GM23338 (cell line): ENCODE measurements around the gene FUT2. TPM values are rescaled to one million over a fixed set of nuclear protein-coding genes. Genes with fewer than 3 reads are reported as not detected.
A peak's percentile ranks its signal among the peaks of the same experiment; 100 is the strongest.

Source experiments
- ATAC-seq: fragments of 200-7000 bp; cut with Tn5 transposase; 3 replicates; pipeline ENCODE4 v1.9.1; 2020
- DNase-seq: peaks from one replicate; pipeline ENCODE4 v3.0.0-alpha.2; 2015; ENCODE audit warnings: low spot score
- H2AFZ ChIP-seq: fragments of 200-600 bp; sonication (generic); 2 replicates; pipeline ENCODE4 v1.8.0; 2016; ENCODE audit warnings: antibody characterized with exemption, mild to moderate bottlenecking, moderate library complexity
- H3F3A ChIP-seq: fragments of 200-600 bp; sonication (generic); replicated peaks from 2 replicates; pipeline ENCODE4 v1.8.0; 2017; ENCODE audit warnings: antibody characterized with exemption, mixed run types, low read depth
- H3K27ac ChIP-seq: fragments of 200-600 bp; sonication (generic); 2 replicates; pipeline ENCODE4 v1.6.1; 2016; ENCODE audit warnings: low read depth
- H3K27me3 ChIP-seq: fragments of 200-600 bp; sonication (generic); 2 replicates; pipeline ENCODE4 v1.8.0; 2016; ENCODE audit warnings: mild to moderate bottlenecking, mixed run types, moderate library complexity; ENCODE audit not compliant: insufficient read depth
- H3K36me3 ChIP-seq: fragments of 200-600 bp; sonication (generic); 2 replicates; pipeline ENCODE4 v1.8.0; 2016; ENCODE audit warnings: mild to moderate bottlenecking; ENCODE audit not compliant: insufficient read depth
- H3K4me1 ChIP-seq: fragments of 200-600 bp; sonication (generic); 2 replicates; pipeline ENCODE4 v1.8.0; 2016; ENCODE audit warnings: mild to moderate bottlenecking, moderate library complexity; ENCODE audit not compliant: insufficient read depth
- H3K4me2 ChIP-seq: fragments of 200-600 bp; sonication (generic); 2 replicates; pipeline ENCODE4 v1.7.1; 2017; ENCODE audit warnings: mixed run types
- H3K4me3 ChIP-seq: fragments of 200-600 bp; sonication (generic); 2 replicates; pipeline ENCODE4 v1.6.1; 2016; ENCODE audit warnings: mixed run types
- H3K79me2 ChIP-seq: fragments of 200-600 bp; sonication (generic); replicated peaks from 2 replicates; pipeline ENCODE4 v1.8.0; 2017; ENCODE audit warnings: mild to moderate bottlenecking; ENCODE audit not compliant: insufficient read depth
- H3K9me2 ChIP-seq: fragments of 200-600 bp; sonication (generic); 2 replicates; pipeline ENCODE4 v1.8.0; 2017; ENCODE audit not compliant: insufficient read depth
- H4K20me1 ChIP-seq: fragments of 200-600 bp; sonication (generic); replicated peaks from 2 replicates; pipeline ENCODE4 v1.8.0; 2017; ENCODE audit warnings: mild to moderate bottlenecking; ENCODE audit not compliant: insufficient read depth
- H3K27ac Mint-ChIP-seq: 2 replicates; pipeline ENCODE4 v1.8.0; 2020; ENCODE audit warnings: inconsistent platforms, mild to moderate bottlenecking, moderate library complexity, mixed read lengths
- H3K27me3 Mint-ChIP-seq: 3 replicates; pipeline ENCODE4 v1.8.0; 2022; ENCODE audit warnings: low read depth, mild to moderate bottlenecking, moderate library complexity, mixed read lengths, inconsistent platforms; ENCODE audit not compliant: insufficient read depth, poor library complexity
- H3K36me3 Mint-ChIP-seq: 3 replicates; pipeline ENCODE4 v1.8.0; 2021; ENCODE audit warnings: low read depth, mild to moderate bottlenecking, inconsistent platforms, moderate library complexity, mixed read lengths
- H3K4me1 Mint-ChIP-seq: 3 replicates; pipeline ENCODE4 v1.8.0; 2020; ENCODE audit warnings: mild to moderate bottlenecking, inconsistent platforms, mixed read lengths
- H3K4me3 Mint-ChIP-seq: 3 replicates; pipeline ENCODE4 v1.8.0; 2021; ENCODE audit warnings: moderate library complexity, mild to moderate bottlenecking, inconsistent platforms, mixed read lengths
- H3K9me3 Mint-ChIP-seq: 3 replicates; pipeline ENCODE4 v1.8.0; 2020; ENCODE audit warnings: moderate library complexity, mild to moderate bottlenecking, inconsistent platforms, mixed read lengths
- CREB1 ChIP-seq: fragments of 250-450 bp; sonication (Bioruptor Pico); IDR thresholded peaks from 2 replicates; pipeline ENCODE4 v1.5.0; 2020; ENCODE audit warnings: low read depth, mild to moderate bottlenecking, moderate library complexity
- CTCF ChIP-seq, 2 experiments: fragments of 200-600 bp in 1 of 2; sonication (generic) in 1 of 2; conservative IDR thresholded peaks; 2 replicates each; pipeline versions ENCODE4 v1.5.1 to v1.6.1; 2016 to 2017; ENCODE audit warnings: antibody characterized with exemption in 2 of 2, low read depth in 2 of 2, mild to moderate bottlenecking in 2 of 2, moderate library complexity in 1 of 2
- EZH2 ChIP-seq: fragments of 200-600 bp; sonication (generic); IDR thresholded peaks from one replicate; pipeline ENCODE4 v1.8.0; 2017; ENCODE audit warnings: antibody characterized with exemption, mild to moderate bottlenecking, low read depth; ENCODE audit not compliant: unreplicated experiment
- EZH2phosphoT487 ChIP-seq: fragments of 200-600 bp; sonication (generic); IDR thresholded peaks from one replicate; pipeline ENCODE4 v1.8.1; 2018; ENCODE audit warnings: antibody characterized with exemption; ENCODE audit not compliant: unreplicated experiment
- JUNB ChIP-seq: IDR thresholded peaks from one replicate; pipeline ENCODE4 v1.6.1; 2016; ENCODE audit warnings: antibody characterized with exemption; ENCODE audit not compliant: unreplicated experiment
- POLR2AphosphoS5 ChIP-seq: IDR thresholded peaks from 2 replicates; pipeline ENCODE4 v1.6.1; 2016; ENCODE audit warnings: antibody characterized with exemption, low read depth
- REST ChIP-seq: IDR thresholded peaks from one replicate; pipeline ENCODE4 v1.6.1; 2018; ENCODE audit warnings: antibody characterized with exemption; ENCODE audit not compliant: unreplicated experiment
- STAT1 ChIP-seq: IDR thresholded peaks from one replicate; pipeline ENCODE4 v1.6.1; 2016; ENCODE audit warnings: antibody characterized with exemption; ENCODE audit not compliant: unreplicated experiment
- ZNF331 ChIP-seq: fragments of 250-450 bp; sonication (Bioruptor Pico); IDR thresholded peaks from 2 replicates; pipeline ENCODE4 v1.5.0; 2020; ENCODE audit warnings: low read depth, mild to moderate bottlenecking, moderate library complexity
- polyA plus RNA-seq: library from polyadenylated mRNA; unstranded; fragments of >200 nt; fragmentation: Nextera tagmentation; extraction: Ambion mirVana; gene quantifications from 2 replicates; pipeline ENCODE4 v1.2.1, GENCODE V29; 2016
- total RNA-seq: library from RNA; depleted of rRNA; stranded (reverse); fragments of >200 nt; shearing (Covaris generic); gene quantifications from 2 replicates; pipeline ENCODE4 v1.2.3, GENCODE V29; 2014

Gene FUT2
- total and polyA plus RNA-seq, 2 experiments from 2014 or later: 5.0 to 5.6 TPM

GRCh38 chr19:48713041-48713863 is 17.5 kb downstream of the FUT2 start:
- Histone ChIP-seq H3K79me2 (no peaks in the 10 kb centered on the region), H3F3A (peaks cover 14% of the 10 kb centered on the region; the same call in 1 of the 2 replicates), H2AFZ (peak overlapping the region; percentile 54; the same call in 1 of the 2 replicates), H3K36me3 (no peaks in the 10 kb centered on the region), H3K4me3 (peak overlapping the region; percentile 85), H3K27ac (no peak overlapping the region), H3K9me2 (no peaks in the 10 kb centered on the region), H3K4me1 (peaks cover 30% of the 10 kb centered on the region; the same call in 1 of the 2 replicates), H3K4me2 (peak overlapping the region; percentile 92), H4K20me1 (no peaks in the 10 kb centered on the region), H3K27me3 (no peaks in the 10 kb centered on the region)
- peaks cover 7% of the 10 kb centered on the region; the same call in 2 of the 3 replicates for H3K36me3 Mint-ChIP-seq
- DNase-seq (peak; percentile 84), ATAC-seq (peak; percentile 57)
- H3K27ac Mint-ChIP-seq: no peak overlapping the region
- H3K9me3 Mint-ChIP-seq: peaks cover 9% of the 10 kb centered on the region; the same call in 2 of the 3 replicates
- H3K27me3 Mint-ChIP-seq: peaks cover 21% of the 10 kb centered on the region
- H3K4me3 Mint-ChIP-seq: peak overlapping the region; percentile 87
- TF ChIP-seq POLR2AphosphoS5 (no peak), ZNF331 (CRISPR knock-in tag) (no peak), CTCF (conservative IDR thresholded peaks at IDR 0.05; ENCODE audit: low read depth in 2 of 2) (peak; percentile 10 to 42; a peak in 2 of 4 replicates), JUNB (no peak)
- peaks cover 30% of the 10 kb centered on the region for H3K4me1 Mint-ChIP-seq

GRCh38 chr19:48713864-48714755 is 18.3 kb downstream of the FUT2 start:
- TF ChIP-seq ZNF331 (CRISPR knock-in tag): no peak
- peak; percentile 47; the same call in 1 of the 2 replicates for TF ChIP-seq CREB1 (CRISPR knock-in tag)
- TF ChIP-seq POLR2AphosphoS5: peak; percentile 57
- TF ChIP-seq JUNB: no peak
- no peak for TF ChIP-seq REST
- TF ChIP-seq EZH2phosphoT487: no peak
- no peak for TF ChIP-seq STAT1
- no peak for TF ChIP-seq EZH2
- Histone ChIP-seq H3K4me3 (peak overlapping the region; percentile 85), H3K4me2 (peak overlapping the region; percentile 92), H2AFZ (peak overlapping the region; percentile 54; the same call in 1 of the 2 replicates), H3K79me2 (no peaks in the 10 kb centered on the region), H3K4me1 (peaks cover 33% of the 10 kb centered on the region), H4K20me1 (no peaks in the 10 kb centered on the region), H3K36me3 (no peaks in the 10 kb centered on the region), H3K9me2 (no peaks in the 10 kb centered on the region), H3K27me3 (no peaks in the 10 kb centered on the region), H3F3A (peaks cover 10% of the 10 kb centered on the region; the same call in 1 of the 2 replicates), H3K27ac (peak overlapping the region; percentile 78; the same call in 1 of the 2 replicates)
- peaks cover 10% of the 10 kb centered on the region; the same call in 2 of the 3 replicates for H3K9me3 Mint-ChIP-seq
- H3K27ac Mint-ChIP-seq: no peak overlapping the region
- H3K4me3 Mint-ChIP-seq: peak overlapping the region; percentile 87
- H3K27me3 Mint-ChIP-seq: peaks cover 24% of the 10 kb centered on the region
- peaks cover 32% of the 10 kb centered on the region for H3K4me1 Mint-ChIP-seq
- DNase-seq: peak; percentile 100
- peak; percentile 82 for ATAC-seq
- peaks cover 7% of the 10 kb centered on the region; the same call in 2 of the 3 replicates for H3K36me3 Mint-ChIP-seq
